Right renal pelvis (tissue), 4 donors: Measurements from ENCODE around the gene RAB4A. TPM values are rescaled to one million over a fixed set of nuclear protein-coding genes. Genes with fewer than 3 reads are reported as not detected.
A peak's percentile ranks its signal among the peaks of the same experiment; 100 is the strongest.

Source experiments
- DNase-seq, 4 donors: peaks; one replicate each; pipeline ENCODE4 v3.0.0-alpha.2; 2013; ENCODE audit warnings: low read depth in 4 of 4, low spot score in 3 of 4, missing footprints in 1 of 4
- polyA plus RNA-seq, 4 donors: library from polyadenylated mRNA; unstranded; fragments of 120-200 nt; gene quantifications; one replicate each; pipeline ENCODE4 v1.2.1, GENCODE V29; 2013; ENCODE audit not compliant: insufficient read length in 4 of 4

Gene RAB4A
- polyA plus RNA-seq, 4 donors, result 51.9 to 65.9 (median 59.4) TPM

- DNase-seq, result no peak
Observed at GRCh38 chr1:229241390-229241789, 29.5 kb upstream of the RAB4A start.

GRCh38 chr1:229243638-229244037 lies 27.3 kb upstream of the RAB4A start:
- no peak for DNase-seq

- no peak for DNase-seq
Observed at GRCh38 chr1:229244091-229244490, 26.8 kb upstream of the RAB4A start.

GRCh38 chr1:229247871-229248270 lies 23.0 kb upstream of the RAB4A start:
- DNase-seq, result no peak

- DNase-seq, result no peak
Observed at GRCh38 chr1:229248821-229249817, 21.8 kb upstream of the RAB4A start.

- no peak for DNase-seq
Observed at GRCh38 chr1:229249854-229250644, 20.9 kb upstream of the RAB4A start.

- DNase-seq, result no peak
Observed at GRCh38 chr1:229251185-229251584, 19.7 kb upstream of the RAB4A start.

GRCh38 chr1:229252228-229252984 lies 18.5 kb upstream of the RAB4A start:
- no peak for DNase-seq

- DNase-seq, result no peak
Observed at GRCh38 chr1:229253151-229253974, 17.5 kb upstream of the RAB4A start.

- DNase-seq, result no peak
Observed at GRCh38 chr1:229254910-229255541, 15.9 kb upstream of the RAB4A start.

- DNase-seq, result peak in 2 of 4 donors; percentile 55 to 70
Observed at GRCh38 chr1:229258031-229258756, 12.7 kb upstream of the RAB4A start.

GRCh38 chr1:229258757-229259060 lies 12.2 kb upstream of the RAB4A start:
- DNase-seq, result no peak

GRCh38 chr1:229260297-229260696 lies 10.6 kb upstream of the RAB4A start:
- no peak for DNase-seq

- DNase-seq, result no peak
Observed at GRCh38 chr1:229262239-229262638, 8.7 kb upstream of the RAB4A start.

GRCh38 chr1:229263254-229263653 lies 7.7 kb upstream of the RAB4A start:
- no peak for DNase-seq

- no peak for DNase-seq
Observed at GRCh38 chr1:229264068-229264467, 6.8 kb upstream of the RAB4A start.

GRCh38 chr1:229264487-229264886 lies 6.4 kb upstream of the RAB4A start:
- no peak for DNase-seq

GRCh38 chr1:229266274-229266673 lies 4.6 kb upstream of the RAB4A start:
- DNase-seq, result no peak
